Prostate gland (tissue), 2 donors: ENCODE data around the gene KIF5A. TPM values are rescaled to one million over a fixed set of nuclear protein-coding genes. Genes with fewer than 3 reads are reported as not detected.
A peak's percentile ranks its signal among the peaks of the same experiment; 100 is the strongest.

Source experiments
- DNase-seq: peaks from one replicate; pipeline ENCODE4 v3.0.0-alpha.2; 2019; ENCODE audit warnings: low spot score
- H3K27ac ChIP-seq, 2 donors: fragments of 200-600 bp; sonication (generic); 2 replicates each; pipeline ENCODE4 v1.5.1; 2017 to 2019
- H3K27me3 ChIP-seq: fragments of 200-600 bp; sonication (generic); replicated peaks from 2 replicates; pipeline ENCODE4 v1.5.1; 2019; ENCODE audit not compliant: insufficient read depth
- H3K36me3 ChIP-seq, 2 donors: fragments of 200-600 bp; sonication (generic); 1 replicate in 1 of 2; 2 replicates in 1 of 2; pipeline versions ENCODE4 v1.5.1 to v1.8.1; 2017 to 2019
- H3K4me1 ChIP-seq: fragments of 200-600 bp; sonication (generic); replicated peaks from 2 replicates; pipeline ENCODE4 v1.5.1; 2019
- H3K4me3 ChIP-seq, 2 donors: fragments of 200-600 bp; sonication (generic); 2 replicates each; pipeline ENCODE4 v1.5.1; 2017 to 2019
- H3K9me3 ChIP-seq: fragments of 200-600 bp; sonication (generic); 2 replicates; pipeline ENCODE4 v1.5.1; 2017
- CTCF ChIP-seq, 4 experiments: fragments of 200-600 bp in 2 of 4; fragments of 450-650 bp in 2 of 4; sonication (generic) in 2 of 4; IDR thresholded peaks; 1 replicate in 3 of 4; 2 replicates in 1 of 4; pipeline ENCODE4 v1.5.1; 2016 to 2019; ENCODE audit warnings: antibody characterized with exemption in 4 of 4, mild to moderate bottlenecking in 2 of 4, moderate library complexity in 2 of 4
- POLR2A ChIP-seq: fragments of 450-650 bp; IDR thresholded peaks from one replicate; pipeline ENCODE4 v1.6.1; 2016; ENCODE audit warnings: antibody characterized with exemption, mild to moderate bottlenecking
- POLR2AphosphoS5 ChIP-seq: sonication (generic); formaldehyde crosslinking; IDR thresholded peaks from one replicate; pipeline ENCODE4 v1.6.1; 2017; ENCODE audit warnings: antibody characterized with exemption
- WGBS: methylation state at CpG from one replicate; pipeline ENCODE4 v1.1.5; 2018; 5-methylcytosine and 5-hydroxymethylcytosine counted together
- intact Hi-C: fragments of 100-400 bp; cut with DNase I; formaldehyde crosslinking; loops from one replicate; pipeline ENCODE4 v1.14.2; 2022
- total RNA-seq, 2 donors: library from RNA; depleted of rRNA; stranded (reverse); fragments of >200 nt; gene quantifications; one replicate each; pipeline ENCODE4 v1.1.0, GENCODE V29; 2016

Gene KIF5A
- total RNA-seq, 2 donors from 2014 or later = 0.50 to 3.7 TPM

DNA sequence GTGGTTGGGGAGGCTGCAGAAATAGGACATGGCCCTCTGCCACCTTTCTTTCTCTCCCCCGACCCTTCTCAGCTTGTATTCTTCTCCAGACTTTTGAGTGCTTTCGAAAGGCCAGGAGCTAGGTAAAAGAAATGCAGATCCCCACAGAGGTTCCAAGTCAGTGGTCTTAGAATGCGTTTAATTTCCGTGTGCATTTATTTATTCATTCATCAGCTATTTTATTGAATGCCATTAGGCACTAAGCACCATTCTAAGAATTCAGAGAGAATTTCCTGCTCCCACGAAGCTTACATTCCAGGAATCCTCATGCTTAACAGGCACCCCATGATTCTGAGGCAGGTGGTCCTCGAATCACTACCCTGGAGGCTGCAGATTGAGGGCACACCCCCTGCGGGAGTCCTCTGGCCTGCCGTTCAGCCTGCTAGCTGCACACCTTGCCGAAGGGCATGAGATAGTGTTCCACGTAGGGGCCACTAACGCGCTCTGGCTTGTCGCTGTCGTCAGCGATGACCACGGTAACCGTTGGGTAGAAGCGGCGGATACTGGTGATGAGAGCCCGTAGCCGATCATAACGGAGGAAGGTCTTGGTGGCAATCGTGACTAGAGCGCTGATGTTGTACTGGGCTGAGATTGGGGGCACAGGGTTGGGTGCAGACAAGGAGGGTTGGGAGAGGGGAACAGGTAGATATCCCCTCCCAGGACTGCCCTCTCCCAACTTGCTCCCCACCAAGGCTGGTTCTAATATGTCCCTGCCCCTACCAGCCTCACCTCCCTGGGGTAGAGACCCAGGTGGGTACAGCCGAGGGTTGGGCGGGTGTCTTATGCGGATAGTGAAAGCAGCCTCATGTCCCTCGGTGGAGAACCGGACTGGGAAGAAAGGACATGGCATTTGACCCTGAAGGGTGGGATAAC, 78.7 kb downstream of the KIF5A start:
- TF ChIP-seq CTCF (IDR thresholded peaks at IDR 0.05) (no peak), POLR2A (no peak), POLR2AphosphoS5 (no peak)
- intact Hi-C loops = loop anchor here (10.0 kb wide), 1 partner anchor 164 kb away; no protein-coding TSS in a partner anchor
- H3K9me3 ChIP-seq = no peaks in the 10 kb centered on the region
- no peak overlapping the region for H3K4me3 ChIP-seq
- WGBS = 58% methylated on average over 29 of the region's 29 CpGs
- H3K4me1 ChIP-seq = peaks cover 3% of the 10 kb centered on the region
- peaks cover 16% of the 10 kb centered on the region for H3K27me3 ChIP-seq
- no peak for DNase-seq
- H3K27ac ChIP-seq = no peak overlapping the region
- no peaks in the 10 kb centered on the region for H3K36me3 ChIP-seq

DNA sequence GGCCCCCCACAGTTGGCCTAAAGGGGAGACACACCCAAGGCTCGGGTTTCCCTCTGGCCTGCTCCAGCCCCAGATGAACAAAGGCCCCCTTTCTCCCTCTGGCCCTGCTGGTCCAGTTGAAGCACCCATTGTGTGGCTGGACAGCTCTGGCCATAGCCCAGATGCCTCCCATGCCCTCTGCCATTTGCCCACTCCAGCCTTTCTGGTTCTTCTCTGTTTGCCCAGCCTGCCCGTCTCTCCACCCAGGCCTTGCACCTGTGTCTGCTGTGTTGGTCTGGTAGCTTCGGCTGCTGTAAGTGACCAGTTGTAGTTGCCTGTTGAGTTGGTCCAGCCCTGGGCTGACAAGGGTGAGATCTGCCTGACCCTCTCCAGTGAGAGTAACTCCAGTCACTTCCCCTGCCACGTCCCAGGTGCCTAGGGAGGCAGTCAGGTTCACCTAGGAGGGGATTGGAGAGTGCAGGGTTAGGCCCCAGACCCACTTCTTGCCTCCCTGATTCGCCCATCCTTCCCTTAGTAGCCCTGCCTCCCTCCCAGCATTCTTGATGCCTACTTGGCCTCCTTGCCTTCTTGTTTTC, 80.1 kb downstream of the KIF5A start:
- TF ChIP-seq CTCF (IDR thresholded peaks at IDR 0.05) (no peak), POLR2A (no peak), POLR2AphosphoS5 (no peak)
- Histone ChIP-seq H3K27ac (no peak overlapping the region), H3K36me3 (no peaks in the 10 kb centered on the region), H3K27me3 (peaks cover 16% of the 10 kb centered on the region), H3K4me3 (no peak overlapping the region), H3K4me1 (peaks cover 3% of the 10 kb centered on the region), H3K9me3 (no peaks in the 10 kb centered on the region)
- whole genome bisulfite sequencing = 91% methylated on average over 5 of the region's 5 CpGs
- no peak for DNase-seq
- intact Hi-C loops = loop anchor here (5.0 to 10.0 kb wide), 2 partner anchors 62 to 165 kb away; partner anchors contain the start of gene OS9

- H3K36me3 ChIP-seq = no peaks in the 10 kb centered on the region
- WGBS = 67% methylated on average over 6 of the region's 6 CpGs
- no peaks in the 10 kb centered on the region for H3K9me3 ChIP-seq
- H3K27me3 ChIP-seq = peaks cover 9% of the 10 kb centered on the region
- no peak overlapping the region for H3K4me3 ChIP-seq
- H3K27ac ChIP-seq = no peak overlapping the region
- peak; percentile 2 for DNase-seq
- H3K4me1 ChIP-seq = peaks cover 3% of the 10 kb centered on the region
- TF ChIP-seq CTCF (IDR thresholded peaks at IDR 0.05) (no peak), POLR2A (no peak), POLR2AphosphoS5 (no peak)
- intact Hi-C loops = loop anchor here (5.0 kb wide), 1 partner anchor 61 kb away; the partner anchor contains the start of gene OS9
These were observed 81.1 kb downstream of the KIF5A start for GRCh38 chr12:57630891-57631433.

GRCh38 chr12:57631566-57632072, 81.8 kb downstream of the KIF5A start:
- TF ChIP-seq POLR2A (no peak), POLR2AphosphoS5 (no peak), CTCF (IDR thresholded peaks at IDR 0.05) (no peak)
- WGBS = 19% methylated on average over 15 of the region's 26 CpGs
- Histone ChIP-seq H3K27ac (no peak overlapping the region), H3K27me3 (peaks cover 2% of the 10 kb centered on the region), H3K36me3 (no peaks in the 10 kb centered on the region), H3K4me3 (peak overlapping the region; percentile 41 to 42), H3K4me1 (peaks cover 3% of the 10 kb centered on the region), H3K9me3 (no peaks in the 10 kb centered on the region)
- intact Hi-C loops = loop anchor here (5.0 kb wide), 1 partner anchor 61 kb away; the partner anchor contains the start of gene OS9
- peak; percentile 1 for DNase-seq
